ENCODE results near the gene AOX1.

Gene AOX1

DNA sequence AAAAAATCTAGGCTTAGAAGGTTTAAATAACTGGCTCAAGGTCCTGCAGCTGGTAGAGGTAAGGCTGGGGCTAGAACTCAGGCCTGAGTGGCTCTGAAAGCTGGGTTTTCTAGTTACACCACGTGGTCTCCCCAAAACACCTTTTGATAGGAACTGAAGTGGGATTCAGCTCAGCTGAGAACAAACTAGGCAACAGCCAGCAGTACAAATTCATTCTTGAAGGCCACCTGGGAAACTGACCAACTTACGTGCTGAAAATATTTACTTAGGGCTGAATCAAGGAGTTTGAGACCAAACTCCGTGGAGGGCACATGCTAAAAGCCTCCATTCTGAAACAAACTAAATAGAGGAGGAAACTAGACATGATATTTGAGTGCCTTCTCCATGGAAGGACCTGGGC, 67.2 kb downstream of the AOX1 start:
- ChIA-PET POLR2A (no interaction called here), CTCF (interaction anchor here (1.1 kb wide), 1 partner anchor 9 kb away, joined by 3 read pairs; no protein-coding TSS in a partner anchor)
- no peak for DNase-seq (ENCODE audit: extremely low spot score)
- TF ChIP-seq FOXK2 (IDR thresholded peaks at IDR 0.05) (no peak), BHLHE40 (IDR thresholded peaks at IDR 0.05; ENCODE audit: borderline replicate concordance) (no peak), TARDBP (IDR thresholded peaks at IDR 0.05) (no peak), ARNT (IDR thresholded peaks at IDR 0.05) (no peak), L3MBTL2 (conservative IDR thresholded peaks at IDR 0.05) (no peak), CTBP1 (IDR thresholded peaks at IDR 0.05; ENCODE audit: borderline replicate concordance) (no peak), NFRKB (IDR thresholded peaks at IDR 0.05) (no peak), SP1 (IDR thresholded peaks at IDR 0.05) (no peak), ZNF384 (IDR thresholded peaks at IDR 0.05) (no peak), SUZ12 (IDR thresholded peaks at IDR 0.05) (no peak), HDGF (IDR thresholded peaks at IDR 0.05; ENCODE audit: borderline replicate concordance) (no peak), FOXM1 (IDR thresholded peaks at IDR 0.05; ENCODE audit: borderline replicate concordance) (no peak), LEF1 (IDR thresholded peaks at IDR 0.05; ENCODE audit: borderline replicate concordance) (no peak), ELF4 (IDR thresholded peaks at IDR 0.05) (no peak), FOXA1 (IDR thresholded peaks at IDR 0.05) (no peak)
- TF ChIP-seq, protein P1, sequence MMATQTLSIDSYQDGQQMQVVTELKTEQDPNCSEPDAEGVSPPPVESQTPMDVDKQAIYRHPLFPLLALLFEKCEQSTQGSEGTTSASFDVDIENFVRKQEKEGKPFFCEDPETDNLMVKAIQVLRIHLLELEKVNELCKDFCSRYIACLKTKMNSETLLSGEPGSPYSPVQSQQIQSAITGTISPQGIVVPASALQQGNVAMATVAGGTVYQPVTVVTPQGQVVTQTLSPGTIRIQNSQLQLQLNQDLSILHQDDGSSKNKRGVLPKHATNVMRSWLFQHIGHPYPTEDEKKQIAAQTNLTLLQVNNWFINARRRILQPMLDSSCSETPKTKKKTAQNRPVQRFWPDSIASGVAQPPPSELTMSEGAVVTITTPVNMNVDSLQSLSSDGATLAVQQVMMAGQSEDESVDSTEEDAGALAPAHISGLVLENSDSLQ (IDR thresholded peaks at IDR 0.05): no peak

DNA sequence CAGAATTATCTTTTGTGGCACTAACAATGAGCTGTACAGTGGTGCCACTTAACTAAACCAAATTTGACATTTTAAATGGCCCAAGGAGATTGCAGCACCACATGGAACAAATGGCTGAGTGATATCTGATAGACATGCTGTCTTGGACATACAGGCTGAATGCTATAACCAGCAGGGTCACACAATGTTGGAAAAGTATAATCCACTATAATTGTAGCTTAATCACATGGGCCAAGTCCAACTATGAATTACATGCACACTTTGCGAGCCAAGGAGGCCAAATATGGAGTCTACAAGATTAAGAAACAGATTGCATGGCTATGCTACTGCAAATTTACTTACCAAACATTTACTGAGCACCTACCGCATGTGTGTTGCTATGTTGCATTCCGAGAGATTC, 69.0 kb downstream of the AOX1 start:
- DNase-seq (ENCODE audit: extremely low spot score): no peak
- TF ChIP-seq BHLHE40 (IDR thresholded peaks at IDR 0.05; ENCODE audit: borderline replicate concordance): no peak
- TF ChIP-seq NFRKB (IDR thresholded peaks at IDR 0.05): no peak
- no peak for TF ChIP-seq LEF1 (IDR thresholded peaks at IDR 0.05; ENCODE audit: borderline replicate concordance)
- no peak for TF ChIP-seq SUZ12 (IDR thresholded peaks at IDR 0.05)
- no peak for TF ChIP-seq SP1 (IDR thresholded peaks at IDR 0.05)
- no peak for TF ChIP-seq ARNT (IDR thresholded peaks at IDR 0.05)
- TF ChIP-seq FOXM1 (IDR thresholded peaks at IDR 0.05; ENCODE audit: borderline replicate concordance): no peak
- no peak for TF ChIP-seq FOXA1 (IDR thresholded peaks at IDR 0.05)
- no peak for TF ChIP-seq FOXK2 (IDR thresholded peaks at IDR 0.05)
- no peak for TF ChIP-seq ZNF384 (IDR thresholded peaks at IDR 0.05)
- TF ChIP-seq TARDBP (IDR thresholded peaks at IDR 0.05): no peak
- TF ChIP-seq ELF4 (IDR thresholded peaks at IDR 0.05): no peak
- TF ChIP-seq CTBP1 (IDR thresholded peaks at IDR 0.05; ENCODE audit: borderline replicate concordance): no peak
- TF ChIP-seq L3MBTL2 (conservative IDR thresholded peaks at IDR 0.05): no peak
- TF ChIP-seq HDGF (IDR thresholded peaks at IDR 0.05; ENCODE audit: borderline replicate concordance): no peak
- TF ChIP-seq, protein P1 (IDR thresholded peaks at IDR 0.05): no peak
- ChIA-PET CTCF (no interaction called here), POLR2A (no interaction called here)

DNA sequence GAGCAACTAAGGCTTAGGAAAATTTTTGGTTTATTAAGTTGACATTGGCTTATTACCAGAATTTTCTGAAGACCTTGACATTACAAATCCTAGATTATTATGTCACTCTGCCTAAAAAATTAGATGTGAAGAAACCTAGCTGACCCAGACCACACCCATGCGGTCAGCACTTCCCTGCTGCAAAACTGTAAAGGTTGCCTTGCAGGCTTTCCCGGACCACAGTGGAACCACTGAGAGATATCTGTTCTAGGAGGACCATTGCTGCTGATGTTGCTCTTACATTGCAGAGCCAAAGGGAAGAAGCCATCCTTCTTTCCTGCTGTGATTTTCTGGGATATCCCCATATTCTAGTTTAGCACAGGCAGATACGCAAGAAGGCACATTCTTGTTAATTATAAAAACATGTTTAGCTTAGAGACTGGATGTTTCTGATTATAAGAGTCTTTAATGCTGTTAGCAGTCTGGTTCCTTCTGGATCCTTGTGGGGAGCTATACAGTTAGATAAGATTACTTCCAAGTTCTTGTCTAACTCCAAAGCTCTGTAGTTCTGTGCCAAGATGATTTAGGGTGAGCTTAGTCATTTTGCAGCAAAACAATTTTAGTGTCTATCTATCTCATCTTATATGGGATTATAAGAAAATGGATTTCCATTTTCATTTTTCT, 70.2 kb downstream of the AOX1 start:
- ChIA-PET CTCF (no interaction called here), POLR2A (no interaction called here)
- TF ChIP-seq ELF4 (IDR thresholded peaks at IDR 0.05) (no peak), FOXA1 (IDR thresholded peaks at IDR 0.05) (no peak), LEF1 (IDR thresholded peaks at IDR 0.05; ENCODE audit: borderline replicate concordance) (no peak), FOXK2 (IDR thresholded peaks at IDR 0.05) (no peak), HDGF (IDR thresholded peaks at IDR 0.05; ENCODE audit: borderline replicate concordance) (no peak), CTBP1 (IDR thresholded peaks at IDR 0.05; ENCODE audit: borderline replicate concordance) (no peak), SP1 (IDR thresholded peaks at IDR 0.05) (no peak), BHLHE40 (IDR thresholded peaks at IDR 0.05; ENCODE audit: borderline replicate concordance) (no peak)
- DNase-seq (ENCODE audit: extremely low spot score): no peak

DNA sequence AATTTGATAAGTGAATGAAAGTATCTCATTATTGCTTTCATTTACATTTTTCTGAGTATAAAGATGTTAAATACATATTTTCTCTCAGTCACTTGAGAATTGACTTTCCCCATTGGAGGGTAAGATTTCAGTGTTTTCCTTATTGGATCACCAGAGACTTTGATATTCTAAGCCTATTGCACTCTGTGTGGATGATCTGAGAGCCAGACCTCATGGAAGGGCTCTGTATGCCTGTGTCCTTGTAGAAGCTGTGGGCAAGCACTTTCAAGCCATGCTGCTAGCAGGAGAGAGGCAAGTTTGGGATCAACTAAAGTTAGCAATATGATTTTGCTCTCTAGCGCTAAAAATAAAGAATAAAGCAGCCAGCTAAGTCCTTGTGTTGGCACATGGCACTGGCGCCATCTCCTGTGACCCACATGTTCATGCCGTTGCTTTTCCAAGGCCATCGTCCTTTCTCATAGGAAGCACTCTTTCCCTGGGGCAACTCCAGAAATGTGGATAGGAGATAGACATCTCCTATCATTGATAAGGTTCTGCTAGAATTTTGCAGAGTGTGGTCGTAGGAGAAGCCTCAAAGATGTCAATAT, 72.6 kb downstream of the AOX1 start:
- ChIA-PET CTCF (interaction anchor here (0.6 kb wide), 1 partner anchor 41 kb away, joined by 10 read pairs; no protein-coding TSS in a partner anchor), POLR2A (no interaction called here)
- TF ChIP-seq TARDBP (IDR thresholded peaks at IDR 0.05) (no peak), NFRKB (IDR thresholded peaks at IDR 0.05) (no peak)
- no peak for DNase-seq (ENCODE audit: extremely low spot score)

DNA sequence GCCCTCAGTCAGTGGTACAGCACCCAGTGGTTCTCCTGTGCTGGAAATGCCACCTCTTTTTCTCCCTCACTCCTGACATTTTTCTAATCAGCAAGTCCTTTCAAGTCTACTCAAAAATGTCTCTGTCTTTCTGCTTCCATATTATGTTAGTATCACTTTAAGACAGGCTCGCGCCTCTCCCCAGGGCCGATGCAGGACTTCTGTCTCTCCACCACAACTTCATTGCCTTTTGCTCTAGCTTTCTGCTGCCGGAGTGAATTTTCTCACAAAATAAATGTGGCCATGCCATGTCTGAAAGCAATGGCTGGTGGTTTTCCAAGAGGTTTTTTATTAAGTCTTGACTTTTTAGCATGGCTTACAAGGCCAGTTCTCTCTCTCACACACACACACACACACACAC, 73.6 kb downstream of the AOX1 start:
- POLR2A ChIA-PET: no interaction called here
- TF ChIP-seq SP1 (IDR thresholded peaks at IDR 0.05) (no peak), NFRKB (IDR thresholded peaks at IDR 0.05) (no peak), FOXA1 (IDR thresholded peaks at IDR 0.05) (no peak), L3MBTL2 (conservative IDR thresholded peaks at IDR 0.05) (no peak), FOXM1 (IDR thresholded peaks at IDR 0.05; ENCODE audit: borderline replicate concordance) (no peak), ZNF384 (IDR thresholded peaks at IDR 0.05) (no peak), HDGF (IDR thresholded peaks at IDR 0.05; ENCODE audit: borderline replicate concordance) (no peak), ARNT (IDR thresholded peaks at IDR 0.05) (no peak), FOXK2 (IDR thresholded peaks at IDR 0.05) (no peak), SUZ12 (IDR thresholded peaks at IDR 0.05) (no peak), ELF4 (IDR thresholded peaks at IDR 0.05) (no peak), LEF1 (IDR thresholded peaks at IDR 0.05; ENCODE audit: borderline replicate concordance) (no peak)
- TF ChIP-seq, protein P1 (IDR thresholded peaks at IDR 0.05): no peak
- CTCF ChIA-PET: no interaction called here
- DNase-seq (ENCODE audit: extremely low spot score): no peak

DNA sequence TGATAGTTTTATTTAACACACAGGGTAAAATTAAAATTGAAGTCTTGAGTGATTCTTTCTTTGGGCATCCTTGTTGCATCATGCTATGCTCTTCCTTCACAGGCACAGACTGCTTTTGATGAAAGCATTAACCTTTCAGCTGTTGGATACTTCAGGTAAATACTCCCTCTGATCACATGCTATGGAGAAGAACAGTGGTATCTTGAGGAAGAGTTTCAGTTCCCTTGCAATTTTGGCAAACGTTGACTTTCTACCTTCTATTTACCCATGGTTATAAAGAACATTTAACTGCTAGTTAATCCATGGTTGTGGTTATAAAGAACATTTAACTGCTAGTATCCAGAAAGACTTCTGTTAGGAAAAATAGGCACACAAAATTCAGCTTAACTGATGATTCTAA, 75.7 kb downstream of the AOX1 start:
- ChIA-PET POLR2A (no interaction called here), CTCF (no interaction called here)
- TF ChIP-seq ZNF384 (IDR thresholded peaks at IDR 0.05): no peak
- no peak for TF ChIP-seq FOXK2 (IDR thresholded peaks at IDR 0.05)
- no peak for TF ChIP-seq SP1 (IDR thresholded peaks at IDR 0.05)
- no peak for TF ChIP-seq FOXM1 (IDR thresholded peaks at IDR 0.05; ENCODE audit: borderline replicate concordance)
- TF ChIP-seq L3MBTL2 (conservative IDR thresholded peaks at IDR 0.05): no peak
- no peak for TF ChIP-seq ARNT (IDR thresholded peaks at IDR 0.05)
- TF ChIP-seq NFRKB (IDR thresholded peaks at IDR 0.05): no peak
- TF ChIP-seq SUZ12 (IDR thresholded peaks at IDR 0.05): no peak
- no peak for TF ChIP-seq FOXA1 (IDR thresholded peaks at IDR 0.05)
- no peak for TF ChIP-seq BHLHE40 (IDR thresholded peaks at IDR 0.05; ENCODE audit: borderline replicate concordance)
- TF ChIP-seq ELF4 (IDR thresholded peaks at IDR 0.05): no peak
- TF ChIP-seq, protein P1 (IDR thresholded peaks at IDR 0.05): no peak
- no peak for TF ChIP-seq CTBP1 (IDR thresholded peaks at IDR 0.05; ENCODE audit: borderline replicate concordance)
- no peak for TF ChIP-seq TARDBP (IDR thresholded peaks at IDR 0.05)
- TF ChIP-seq LEF1 (IDR thresholded peaks at IDR 0.05; ENCODE audit: borderline replicate concordance): no peak
- TF ChIP-seq HDGF (IDR thresholded peaks at IDR 0.05; ENCODE audit: borderline replicate concordance): no peak
- no peak for DNase-seq (ENCODE audit: extremely low spot score)
